Measurements from ENCODE around the gene SLC9A8. TPM values are rescaled to one million over a fixed set of nuclear protein-coding genes. Genes with fewer than 3 reads are reported as not detected.

The SLC9A8 gene
- total RNA-seq, 2 experiments from 2014 or later = 22.0 to 30.3 TPM

- no peaks in the 10 kb centered on the region for H3K4me1 ChIP-seq (ENCODE audit: insufficient read depth, low read length, poor library complexity, severe bottlenecking)
- H3K36me3 ChIP-seq (ENCODE audit: insufficient read depth, low read length) = peaks cover 28% of the 10 kb centered on the region; the same call in 1 of the 2 replicates
- POLR2A ChIA-PET = no interaction called here
- no peak overlapping the region for H2AFZ ChIP-seq (ENCODE audit: low read length)
- no peak overlapping the region for H3K4me2 ChIP-seq (ENCODE audit: low read length)
- CTCF ChIA-PET (ENCODE audit: unreplicated experiment) = no interaction called here
- no peaks in the 10 kb centered on the region for H3K79me2 ChIP-seq (ENCODE audit: insufficient read depth, low read depth, low read length)
- no peaks in the 10 kb centered on the region for H3K9me3 ChIP-seq (ENCODE audit: low read length)
- BruUV-seq (replicated peaks) = no TSS peak
- no peaks in the 10 kb centered on the region for H3K9me2 ChIP-seq (ENCODE audit: insufficient read depth, low read length)
- TF ChIP-seq CTCF (conservative IDR thresholded peaks at IDR 0.05; ENCODE audit: low read length) (no peak), EZH2phosphoT487 (IDR thresholded peaks at IDR 0.05; ENCODE audit: borderline replicate concordance, low read depth, low read length) (no peak)
- H3K27ac ChIP-seq (ENCODE audit: low read depth, low read length, poor library complexity, severe bottlenecking) = no peak overlapping the region
- DNase-seq (ENCODE audit: low spot score) = no peak
- no peak overlapping the region for H3K4me3 ChIP-seq (ENCODE audit: low read depth, low read length, poor library complexity, severe bottlenecking)
- intact Hi-C loops (cut with micrococcal nuclease; ENCODE audit: unreplicated experiment) = no loop called here
- no peaks in the 10 kb centered on the region for H4K20me1 ChIP-seq (ENCODE audit: insufficient read depth, low read length)
Measured at GRCh38 chr20:49870261-49870660, 57.6 kb downstream of the SLC9A8 start.

GRCh38 chr20:49871391-49871948, 58.8 kb downstream of the SLC9A8 start:
- CTCF ChIA-PET (ENCODE audit: unreplicated experiment) = no interaction called here
- Histone ChIP-seq H3K79me2 (ENCODE audit: insufficient read depth, low read depth, low read length) (no peaks in the 10 kb centered on the region), H3K9me2 (ENCODE audit: insufficient read depth, low read length) (no peaks in the 10 kb centered on the region), H4K20me1 (ENCODE audit: insufficient read depth, low read length) (no peaks in the 10 kb centered on the region), H3K4me3 (ENCODE audit: low read depth, low read length, poor library complexity, severe bottlenecking) (no peak overlapping the region), H3K4me2 (ENCODE audit: low read length) (no peak overlapping the region), H3K27ac (ENCODE audit: low read depth, low read length, poor library complexity, severe bottlenecking) (no peak overlapping the region), H3K9me3 (ENCODE audit: low read length) (no peaks in the 10 kb centered on the region), H3K4me1 (ENCODE audit: insufficient read depth, low read length, poor library complexity, severe bottlenecking) (no peaks in the 10 kb centered on the region), H3K36me3 (ENCODE audit: insufficient read depth, low read length) (peaks cover 29% of the 10 kb centered on the region; the same call in 1 of the 2 replicates), H2AFZ (ENCODE audit: low read length) (no peak overlapping the region)
- TF ChIP-seq EZH2phosphoT487 (IDR thresholded peaks at IDR 0.05; ENCODE audit: borderline replicate concordance, low read depth, low read length) (no peak), CTCF (conservative IDR thresholded peaks at IDR 0.05; ENCODE audit: low read length) (no peak)
- DNase-seq (ENCODE audit: low spot score) = no peak
- intact Hi-C loops (cut with micrococcal nuclease; ENCODE audit: unreplicated experiment) = no loop called here
- BruUV-seq (replicated peaks) = no TSS peak
- POLR2A ChIA-PET = no interaction called here

- Histone ChIP-seq H3K79me2 (ENCODE audit: insufficient read depth, low read depth, low read length) (no peaks in the 10 kb centered on the region), H3K4me1 (ENCODE audit: insufficient read depth, low read length, poor library complexity, severe bottlenecking) (no peaks in the 10 kb centered on the region), H3K9me2 (ENCODE audit: insufficient read depth, low read length) (no peaks in the 10 kb centered on the region), H4K20me1 (ENCODE audit: insufficient read depth, low read length) (no peaks in the 10 kb centered on the region), H3K27ac (ENCODE audit: low read depth, low read length, poor library complexity, severe bottlenecking) (no peak overlapping the region), H3K4me3 (ENCODE audit: low read depth, low read length, poor library complexity, severe bottlenecking) (no peak overlapping the region), H3K9me3 (ENCODE audit: low read length) (no peaks in the 10 kb centered on the region), H3K36me3 (ENCODE audit: insufficient read depth, low read length) (peaks cover 31% of the 10 kb centered on the region), H2AFZ (ENCODE audit: low read length) (no peak overlapping the region), H3K4me2 (ENCODE audit: low read length) (no peak overlapping the region)
- no peak for TF ChIP-seq CTCF (conservative IDR thresholded peaks at IDR 0.05; ENCODE audit: low read length)
- TF ChIP-seq EZH2phosphoT487 (IDR thresholded peaks at IDR 0.05; ENCODE audit: borderline replicate concordance, low read depth, low read length) = no peak
- intact Hi-C loops (cut with micrococcal nuclease; ENCODE audit: unreplicated experiment) = no loop called here
- BruUV-seq (replicated peaks) = no TSS peak
- POLR2A ChIA-PET = interaction anchor here (0.6 to 1.1 kb wide), 2 partner anchors 13 to 26 kb away, joined by 3 read pairs; no protein-coding TSS in a partner anchor
- CTCF ChIA-PET (ENCODE audit: unreplicated experiment) = no interaction called here
- DNase-seq (ENCODE audit: low spot score) = no peak
Measured at GRCh38 chr20:49872056-49872455, 59.4 kb downstream of the SLC9A8 start.

Measured in OCI-LY7 (cell line).